ENCODE data around the gene PDCL3.

- TF ChIP-seq GATA2 (IDR thresholded peaks at IDR 0.05; ENCODE audit: low read depth, low read length) (no peak), GATA3 (IDR thresholded peaks at IDR 0.05; ENCODE audit: low read depth, low read length) (no peak)
Observed at GRCh38 chr2:100517556-100517955, 45.2 kb upstream of the PDCL3 start.

Data from SH-SY5Y (cell line).